Endodermal cell (in vitro differentiated cells): ENCODE measurements around the gene KCNAB3. TPM values are rescaled to one million over a fixed set of nuclear protein-coding genes. Genes with fewer than 3 reads are reported as not detected.
A peak's percentile ranks its signal among the peaks of the same experiment; 100 is the strongest.

Experiments
- DNase-seq: peaks from one replicate; pipeline ENCODE4 v3.0.0-alpha.2; 2017
- H3K27ac ChIP-seq: 2 replicates; pipeline ENCODE4 v1.5.1; 2013; ENCODE audit warnings: mild to moderate bottlenecking, low read depth, low read length, moderate library complexity
- H3K27me3 ChIP-seq: 2 replicates; pipeline ENCODE4 v1.6.1; 2013; ENCODE audit warnings: mild to moderate bottlenecking, low read length, moderate library complexity; ENCODE audit not compliant: insufficient read depth, control insufficient read depth, poor library complexity, severe bottlenecking
- H3K36me3 ChIP-seq: 2 replicates; pipeline ENCODE4 v1.7.0; 2013; ENCODE audit warnings: mild to moderate bottlenecking, low read length, moderate library complexity; ENCODE audit not compliant: control insufficient read depth, insufficient read depth
- H3K4me1 ChIP-seq: one replicate; pipeline ENCODE4 v1.7.0; 2013; ENCODE audit warnings: low read length; ENCODE audit not compliant: control insufficient read depth, insufficient read depth
- H3K4me3 ChIP-seq: 2 replicates; pipeline ENCODE4 v1.5.1; 2013; ENCODE audit warnings: mild to moderate bottlenecking, low read length, moderate library complexity
- H3K9ac ChIP-seq: 2 replicates; pipeline ENCODE4 v1.6.1; 2013; ENCODE audit warnings: mild to moderate bottlenecking, low read length, moderate library complexity; ENCODE audit not compliant: poor library complexity, severe bottlenecking; ENCODE audit errors: extremely low read depth
- H3K9me3 ChIP-seq: 2 replicates; pipeline ENCODE4 v1.6.1; 2013; ENCODE audit warnings: mild to moderate bottlenecking, low read length, moderate library complexity; ENCODE audit not compliant: control insufficient read depth
- H3K27ac Mint-ChIP-seq: 2 replicates; pipeline ENCODE4 v1.8.0; 2020; ENCODE audit warnings: mixed read lengths
- H3K27me3 Mint-ChIP-seq: 2 replicates; pipeline ENCODE4 v1.8.0; 2021; ENCODE audit warnings: mild to moderate bottlenecking, mixed read lengths; ENCODE audit not compliant: insufficient read depth
- H3K36me3 Mint-ChIP-seq: 2 replicates; pipeline ENCODE4 v1.8.0; 2020; ENCODE audit warnings: low read depth, mixed read lengths
- H3K4me1 Mint-ChIP-seq: 2 replicates; pipeline ENCODE4 v1.8.0; 2020; ENCODE audit warnings: mixed read lengths
- H3K4me3 Mint-ChIP-seq: 2 replicates; pipeline ENCODE4 v1.8.0; 2020; ENCODE audit warnings: mild to moderate bottlenecking, moderate library complexity, mixed read lengths
- H3K9me3 Mint-ChIP-seq: 2 replicates; pipeline ENCODE4 v1.8.0; 2020; ENCODE audit warnings: mild to moderate bottlenecking, mixed read lengths
- WGBS, 2 experiments: methylation state at CpG; one replicate each; pipeline versions ENCODE4 v1.1.5 to v1.1.7; 2013; ENCODE audit warnings: missing lambda C conversion rate in 2 of 2, mixed read lengths in 1 of 2; ENCODE audit not compliant: insufficient coverage in 1 of 2, insufficient read length in 1 of 2; 5-methylcytosine and 5-hydroxymethylcytosine counted together
- total RNA-seq, 2 donors: library from RNA; stranded (reverse); fragmentation: NEBNext Ultra II Directional in 1 of 2; extraction: Animal tissue kit (Norgen Biotek cat#: 25700) in 1 of 2; gene quantifications; 2 replicates in 1 of 2; 3 replicates in 1 of 2; pipeline ENCODE4 v1.2.1, GENCODE V29; 2021
- TF ChIP-seq, protein P1 (sequence below): fragments of 200-600 bp; sonication (generic); conservative IDR thresholded peaks from 2 replicates; pipeline ENCODE4 v1.5.0; 2021; ENCODE audit warnings: antibody characterized with exemption, mild to moderate bottlenecking

The KCNAB3 gene
- total RNA-seq, 2 donors from 2014 or later = 4.0 to 6.5 TPM

DNA sequence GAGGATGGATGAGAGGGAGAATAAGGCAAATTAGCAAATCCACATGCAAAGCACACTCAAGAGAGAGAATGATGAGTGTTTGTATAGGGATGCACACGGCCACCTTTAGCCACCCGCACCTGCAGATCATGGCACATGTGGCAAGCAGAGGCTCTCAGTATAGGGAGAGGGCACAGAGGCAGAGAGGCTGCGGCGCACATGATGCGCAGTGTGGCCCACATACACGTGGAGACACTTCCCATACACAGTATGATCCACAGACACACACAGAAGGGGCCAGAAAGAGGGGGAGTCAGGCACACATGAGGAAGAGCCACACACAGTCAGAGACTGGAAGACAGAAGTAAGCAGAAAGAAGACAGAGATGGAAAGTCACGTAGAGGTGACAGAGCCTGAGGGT lies 47.6 kb downstream of the KCNAB3 start:
- Histone ChIP-seq H3K27ac (no peak overlapping the region), H3K36me3 (peaks cover 44% of the 10 kb centered on the region), H3K9ac (no peak overlapping the region), H3K4me3 (no peak overlapping the region), H3K4me1 (no peaks in the 10 kb centered on the region), H3K27me3 (no peaks in the 10 kb centered on the region), H3K9me3 (no peaks in the 10 kb centered on the region)
- no peak overlapping the region for H3K4me3 Mint-ChIP-seq
- H3K4me1 Mint-ChIP-seq = no peaks in the 10 kb centered on the region
- no peak overlapping the region for H3K27ac Mint-ChIP-seq
- TF ChIP-seq, protein P1, sequence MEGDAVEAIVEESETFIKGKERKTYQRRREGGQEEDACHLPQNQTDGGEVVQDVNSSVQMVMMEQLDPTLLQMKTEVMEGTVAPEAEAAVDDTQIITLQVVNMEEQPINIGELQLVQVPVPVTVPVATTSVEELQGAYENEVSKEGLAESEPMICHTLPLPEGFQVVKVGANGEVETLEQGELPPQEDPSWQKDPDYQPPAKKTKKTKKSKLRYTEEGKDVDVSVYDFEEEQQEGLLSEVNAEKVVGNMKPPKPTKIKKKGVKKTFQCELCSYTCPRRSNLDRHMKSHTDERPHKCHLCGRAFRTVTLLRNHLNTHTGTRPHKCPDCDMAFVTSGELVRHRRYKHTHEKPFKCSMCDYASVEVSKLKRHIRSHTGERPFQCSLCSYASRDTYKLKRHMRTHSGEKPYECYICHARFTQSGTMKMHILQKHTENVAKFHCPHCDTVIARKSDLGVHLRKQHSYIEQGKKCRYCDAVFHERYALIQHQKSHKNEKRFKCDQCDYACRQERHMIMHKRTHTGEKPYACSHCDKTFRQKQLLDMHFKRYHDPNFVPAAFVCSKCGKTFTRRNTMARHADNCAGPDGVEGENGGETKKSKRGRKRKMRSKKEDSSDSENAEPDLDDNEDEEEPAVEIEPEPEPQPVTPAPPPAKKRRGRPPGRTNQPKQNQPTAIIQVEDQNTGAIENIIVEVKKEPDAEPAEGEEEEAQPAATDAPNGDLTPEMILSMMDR = no peak
- peaks cover 5% of the 10 kb centered on the region for H3K36me3 Mint-ChIP-seq
- 88 to 98% methylated on average over 2 to 7 of the region's 7 CpGs for WGBS, 2 experiments
- no peaks in the 10 kb centered on the region for H3K9me3 Mint-ChIP-seq
- H3K27me3 Mint-ChIP-seq = peaks cover 8% of the 10 kb centered on the region
- DNase-seq = peak; percentile 37

DNA sequence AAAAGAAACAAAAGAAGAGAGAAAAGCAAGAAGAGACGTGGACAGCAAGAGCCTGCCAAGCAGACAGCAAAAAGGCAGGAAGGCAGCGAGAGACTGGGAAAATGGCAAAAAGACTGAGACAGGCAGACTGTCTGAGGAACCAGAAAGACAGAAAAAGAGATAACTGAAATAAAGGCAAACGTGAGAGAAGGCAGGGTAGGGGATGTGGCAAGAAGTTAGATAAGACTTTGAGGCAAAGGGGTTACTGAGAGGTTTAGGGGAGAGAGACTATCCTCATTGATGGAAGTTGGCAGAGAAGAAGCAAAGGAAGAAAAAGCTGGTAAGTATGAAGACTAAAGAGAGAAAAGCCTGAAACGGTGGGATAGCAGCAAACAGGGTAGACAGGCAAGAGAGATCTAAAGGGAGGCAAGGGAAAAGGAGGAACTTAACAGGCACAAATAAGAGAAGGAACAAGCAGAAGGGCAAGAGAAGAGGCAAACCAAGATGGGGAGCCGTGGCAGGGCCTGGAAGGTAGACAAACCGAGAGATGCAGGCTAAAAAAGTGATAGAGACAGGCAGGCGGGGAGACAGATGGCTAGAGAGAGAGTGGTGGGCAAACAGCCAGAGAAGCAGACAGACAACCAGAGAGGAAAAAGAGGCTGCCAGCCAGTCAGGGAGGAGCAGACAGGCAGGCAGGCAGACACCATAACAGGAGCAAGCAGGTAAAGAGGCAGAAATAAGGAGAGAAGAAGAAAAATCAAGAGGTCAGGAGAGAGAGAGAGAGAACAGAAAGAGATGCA lies 48.2 kb downstream of the KCNAB3 start:
- Histone ChIP-seq H3K36me3 (peaks cover 49% of the 10 kb centered on the region), H3K27ac (no peak overlapping the region), H3K4me3 (no peak overlapping the region), H3K9ac (no peak overlapping the region), H3K9me3 (no peaks in the 10 kb centered on the region), H3K4me1 (no peaks in the 10 kb centered on the region), H3K27me3 (no peaks in the 10 kb centered on the region)
- no peak overlapping the region for H3K4me3 Mint-ChIP-seq
- no peak overlapping the region for H3K27ac Mint-ChIP-seq
- peak; percentile 42 for DNase-seq
- WGBS, 2 experiments = 90 to 93% methylated on average over 7 of the region's 7 CpGs
- H3K9me3 Mint-ChIP-seq = no peaks in the 10 kb centered on the region
- TF ChIP-seq, protein P1 = no peak
- no peaks in the 10 kb centered on the region for H3K4me1 Mint-ChIP-seq
- H3K27me3 Mint-ChIP-seq = peaks cover 5% of the 10 kb centered on the region
- peaks cover 8% of the 10 kb centered on the region for H3K36me3 Mint-ChIP-seq

DNA sequence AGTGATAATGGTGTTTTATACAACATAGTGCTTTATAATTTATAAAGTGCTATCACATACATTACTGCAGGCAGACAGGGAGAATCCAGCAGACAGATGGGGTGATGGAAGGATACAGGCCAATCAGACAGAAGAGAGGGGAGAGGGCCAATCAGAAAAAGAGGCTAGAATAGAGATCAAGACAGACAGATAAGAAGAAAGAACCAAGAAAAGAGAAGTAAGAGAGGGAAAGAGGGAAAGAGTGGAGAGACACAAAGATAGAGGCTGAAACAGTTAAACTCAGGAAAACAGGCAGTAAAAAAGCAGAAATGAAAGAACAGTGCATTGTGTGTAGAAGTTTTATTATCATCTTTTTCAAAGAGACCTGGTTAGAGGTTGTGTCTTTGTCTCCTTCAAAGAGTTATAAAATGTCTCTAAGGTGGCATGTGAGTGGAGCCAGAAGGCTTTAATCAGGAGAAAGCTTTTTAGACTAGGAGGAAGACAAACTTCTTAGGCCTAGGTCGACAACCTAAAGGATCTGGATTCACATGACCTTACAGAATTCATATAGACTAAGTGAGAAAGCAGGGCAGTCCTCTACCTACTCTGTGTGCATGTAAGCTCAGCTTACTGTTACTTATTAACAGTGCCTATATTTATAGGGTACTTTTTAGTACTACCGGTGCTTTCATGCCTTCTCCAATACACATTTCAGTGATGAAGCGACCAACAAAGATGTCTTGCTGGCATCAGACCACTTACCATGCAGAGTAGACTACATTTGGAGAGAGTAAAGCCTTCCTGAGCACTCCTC lies 49.4 kb downstream of the KCNAB3 start:
- Histone ChIP-seq H3K27ac (no peak overlapping the region), H3K4me3 (no peak overlapping the region), H3K27me3 (no peaks in the 10 kb centered on the region), H3K36me3 (peaks cover 61% of the 10 kb centered on the region), H3K9me3 (no peaks in the 10 kb centered on the region), H3K9ac (no peak overlapping the region), H3K4me1 (no peaks in the 10 kb centered on the region)
- 97 to 98% methylated on average over 3 of the region's 3 CpGs for WGBS, 2 experiments
- H3K9me3 Mint-ChIP-seq = no peaks in the 10 kb centered on the region
- H3K27me3 Mint-ChIP-seq = no peaks in the 10 kb centered on the region
- no peak for DNase-seq
- TF ChIP-seq, protein P1 = no peak
- H3K36me3 Mint-ChIP-seq = peaks cover 17% of the 10 kb centered on the region
- no peaks in the 10 kb centered on the region for H3K4me1 Mint-ChIP-seq
- H3K27ac Mint-ChIP-seq = no peak overlapping the region
- no peak overlapping the region for H3K4me3 Mint-ChIP-seq
